ENCODE measurements around the gene SDHD.

Gene SDHD

GRCh38 chr11:112100462-112100861 lies 13.8 kb downstream of the SDHD start:
- DNase-seq: no peak

GRCh38 chr11:112103446-112103845 lies 16.8 kb downstream of the SDHD start:
- no peak for DNase-seq

- no peak for DNase-seq
These were observed 19.4 kb downstream of the SDHD start for GRCh38 chr11:112106070-112106469.

- DNase-seq: peak in 2 of 58 donors; percentile 3 to 56
These were observed 27.1 kb downstream of the SDHD start for GRCh38 chr11:112113539-112114457.

- DNase-seq: no peak
These were observed 27.8 kb downstream of the SDHD start for GRCh38 chr11:112114460-112114859.

GRCh38 chr11:112115386-112115785 lies 28.7 kb downstream of the SDHD start:
- DNase-seq: no peak

GRCh38 chr11:112118176-112118575 lies 31.5 kb downstream of the SDHD start:
- no peak for DNase-seq

- DNase-seq: no peak
These were observed 35.4 kb downstream of the SDHD start for GRCh38 chr11:112121981-112122615.

GRCh38 chr11:112123129-112123528 lies 36.5 kb downstream of the SDHD start:
- DNase-seq: no peak

- no peak for DNase-seq
These were observed 40.4 kb downstream of the SDHD start for GRCh38 chr11:112127056-112127455.

GRCh38 chr11:112128483-112129121 lies 41.9 kb downstream of the SDHD start:
- DNase-seq: peak in 22 of 58 donors; percentile 4 to 71 (median 20)

- DNase-seq: peak in 12 of 58 donors; percentile 5 to 58 (median 13)
These were observed 43.0 kb downstream of the SDHD start for GRCh38 chr11:112129656-112130055.

GRCh38 chr11:112132737-112133136 lies 46.1 kb downstream of the SDHD start:
- no peak for DNase-seq

GRCh38 chr11:112134473-112134872 lies 47.8 kb downstream of the SDHD start:
- DNase-seq: no peak

- DNase-seq: no peak
These were observed 56.9 kb downstream of the SDHD start for GRCh38 chr11:112143597-112143996.
